ENCODE measurements around the gene ZNF888. TPM values are rescaled to one million over a fixed set of nuclear protein-coding genes. Genes with fewer than 3 reads are reported as not detected.
"Not testable (repeated sequence)": the region's sequence is repeated elsewhere in the genome, so short reads cannot be mapped to it uniquely, and the experiment has no call there.

The ZNF888 gene
- polyA plus RNA-seq (2013, experiment 1 of 2; ENCODE audit: insufficient read length): 2.3 TPM
- 1.3 TPM for polyA plus RNA-seq (2013, experiment 2 of 2; ENCODE audit: insufficient read length)

- peak; percentile 85 for DNase-seq
Observed at GRCh38 chr19:52922841-52923777, at the start of gene ZNF888. Gene ZNF888 (minus strand): TSS chr19:52923428. CDS start chr19:52917873, 5,555 bp downstream.

GRCh38 chr19:52967772-52968171 is 44.5 kb upstream of the ZNF888 start:
- DNase-seq: no peak

GRCh38 chr19:52963247-52963618 is 40.0 kb upstream of the ZNF888 start:
- no peak for DNase-seq

GRCh38 chr19:52962394-52963246 is 39.4 kb upstream of the ZNF888 start, which contains the start of gene ZNF816:
Gene ZNF816 (minus strand): TSS chr19:52962881. CDS start chr19:52956089, 6,792 bp downstream.
- peak; percentile 94 for DNase-seq

- DNase-seq: no peak
Observed at GRCh38 chr19:52961981-52962380, 38.8 kb upstream of the ZNF888 start.

GRCh38 chr19:52959613-52960295 is 36.5 kb upstream of the ZNF888 start:
- no peak for DNase-seq

- no peak for DNase-seq
Observed at GRCh38 chr19:52957591-52957990, 34.4 kb upstream of the ZNF888 start.

GRCh38 chr19:52956917-52957316 is 33.7 kb upstream of the ZNF888 start:
- no peak for DNase-seq

- no peak for DNase-seq
Observed at GRCh38 chr19:52949422-52949821, 26.2 kb upstream of the ZNF888 start.

GRCh38 chr19:52948025-52948770 is 25.0 kb upstream of the ZNF888 start:
- no peak for DNase-seq

GRCh38 chr19:52946322-52947310 is 23.4 kb upstream of the ZNF888 start:
- no peak for DNase-seq

- no peak for DNase-seq
Observed at GRCh38 chr19:52945652-52946321, 22.6 kb upstream of the ZNF888 start.

- not testable (repeated sequence) for DNase-seq
Observed at GRCh38 chr19:52944703-52945493, 21.7 kb upstream of the ZNF888 start.

- no peak for DNase-seq
Observed at GRCh38 chr19:52943884-52944643, 20.8 kb upstream of the ZNF888 start.

GRCh38 chr19:52943134-52943883 is 20.1 kb upstream of the ZNF888 start:
- DNase-seq: no peak

GRCh38 chr19:52942386-52943133 is 19.3 kb upstream of the ZNF888 start:
- peak; percentile 86 for DNase-seq
